ENCODE results near the gene KMT2A.

Gene KMT2A

GRCh38 chr11:118442301-118442700 is 6.0 kb downstream of the KMT2A start:
- TF ChIP-seq CTCF (IDR thresholded peaks at IDR 0.05; ENCODE audit: control insufficient read depth, insufficient read depth, low read depth, low read length, missing control alignments): no peak
- no peak for DNase-seq (ENCODE audit: low read depth)
- no peak overlapping the region for H3K4me3 ChIP-seq (ENCODE audit: control insufficient read depth, low read depth, low read length)

- no peak overlapping the region for H3K4me3 ChIP-seq (ENCODE audit: control insufficient read depth, low read depth, low read length)
- TF ChIP-seq CTCF (IDR thresholded peaks at IDR 0.05; ENCODE audit: control insufficient read depth, insufficient read depth, low read depth, low read length, missing control alignments): no peak
- DNase-seq (ENCODE audit: low read depth): no peak
These were observed 6.8 kb downstream of the KMT2A start for GRCh38 chr11:118442908-118443589.

GRCh38 chr11:118443590-118444218 is 7.4 kb downstream of the KMT2A start:
- no peak for TF ChIP-seq CTCF (IDR thresholded peaks at IDR 0.05; ENCODE audit: control insufficient read depth, insufficient read depth, low read depth, low read length, missing control alignments)
- H3K4me3 ChIP-seq (ENCODE audit: control insufficient read depth, low read depth, low read length): no peak overlapping the region
- DNase-seq (ENCODE audit: low read depth): no peak

GRCh38 chr11:118447423-118447822 is 11.1 kb downstream of the KMT2A start:
- TF ChIP-seq CTCF (IDR thresholded peaks at IDR 0.05; ENCODE audit: control insufficient read depth, insufficient read depth, low read depth, low read length, missing control alignments): no peak
- no peak overlapping the region for H3K4me3 ChIP-seq (ENCODE audit: control insufficient read depth, low read depth, low read length)
- DNase-seq (ENCODE audit: low read depth): no peak

GRCh38 chr11:118448294-118448693 is 12.0 kb downstream of the KMT2A start:
- no peak for DNase-seq (ENCODE audit: low read depth)

GRCh38 chr11:118449316-118449918 is 13.1 kb downstream of the KMT2A start:
- DNase-seq (ENCODE audit: low read depth): no peak
- no peak for TF ChIP-seq CTCF (IDR thresholded peaks at IDR 0.05; ENCODE audit: control insufficient read depth, insufficient read depth, low read depth, low read length, missing control alignments)
- H3K4me3 ChIP-seq (ENCODE audit: control insufficient read depth, low read depth, low read length): no peak overlapping the region

More at GRCh38 chr11:118448294-118448693, 12.0 kb downstream of the KMT2A start:
- no peak for TF ChIP-seq CTCF (IDR thresholded peaks at IDR 0.05; ENCODE audit: control insufficient read depth, insufficient read depth, low read depth, low read length, missing control alignments)
- H3K4me3 ChIP-seq (ENCODE audit: control insufficient read depth, low read depth, low read length): no peak overlapping the region

All from AG09309 (cell line).